ENCODE measurements around the gene ADAMTS2. TPM values are rescaled to one million over a fixed set of nuclear protein-coding genes. Genes with fewer than 3 reads are reported as not detected.

The ADAMTS2 gene
- total and polyA plus RNA-seq, 2 of the 8 experiments (the other 6 are each of a cell fraction or from before 2014, with no cell fraction given): 6.6 to 7.3 TPM

DNA sequence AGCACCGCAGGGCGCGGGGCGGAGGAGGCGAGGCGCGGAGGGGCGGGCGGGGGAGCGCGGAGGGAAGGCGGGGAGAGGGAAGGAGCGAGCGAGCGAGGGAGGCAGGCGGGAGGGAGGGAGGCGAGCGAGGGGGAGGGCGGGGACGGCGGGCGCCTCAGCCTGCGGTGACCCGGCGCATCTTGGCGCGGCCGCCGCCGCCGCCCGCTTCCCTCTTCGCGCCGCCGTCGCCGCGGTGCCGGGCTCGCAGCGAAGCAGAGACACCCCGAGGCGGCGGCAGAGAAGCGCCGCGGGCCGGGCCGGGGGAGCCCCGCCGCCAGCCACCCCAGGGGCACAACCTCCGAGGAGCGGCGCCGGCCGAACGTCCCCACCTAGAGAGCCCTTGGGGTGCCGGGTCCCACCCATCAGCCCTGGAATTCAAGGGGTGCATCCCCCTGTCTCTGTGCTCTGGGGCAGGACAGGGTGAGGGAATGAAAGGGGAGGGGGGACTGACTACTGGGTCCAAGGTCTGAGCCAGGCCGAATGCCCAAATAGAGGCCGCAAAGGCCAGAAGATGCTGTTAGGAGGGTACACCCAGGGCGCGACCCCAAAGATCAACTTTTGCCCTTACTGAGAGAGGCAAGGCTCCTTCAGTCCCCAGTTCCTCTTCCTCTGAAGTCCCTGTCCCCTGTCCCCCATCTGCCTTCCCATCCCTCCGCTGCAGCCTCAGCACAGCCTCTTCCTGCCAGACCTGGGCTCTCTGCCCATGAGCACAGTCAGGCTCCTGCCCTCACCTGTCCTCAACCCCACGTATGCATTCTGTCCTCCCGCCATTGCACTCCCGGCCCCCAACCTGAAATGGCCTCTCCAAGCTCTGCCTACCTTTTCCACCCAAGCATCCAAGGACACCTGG lies at the start of gene ADAMTS2 (continued):
- TF ChIP-seq PHF8 (conservative IDR thresholded peaks at IDR 0.05; ENCODE audit: low read depth, low read length) (0 out of 2 replicates have a peak, but pooled peaks have one; percentile 7), NRF1 (IDR thresholded peaks at IDR 0.05; ENCODE audit: low read depth, low read length) (no peak), KDM1A (IDR thresholded peaks at IDR 0.05; ENCODE audit: borderline replicate concordance, low read length) (no peak)
